H9 (cell line): ENCODE measurements around the gene TBCEL. TPM values are rescaled to one million over a fixed set of nuclear protein-coding genes. Genes with fewer than 3 reads are reported as not detected.

Experiments used
- DNase-seq: peaks from one replicate; pipeline ENCODE4 v3.0.0-alpha.2; 2017
- H2AFZ ChIP-seq: one replicate; pipeline ENCODE4 v1.6.1; 2013; ENCODE audit warnings: mild to moderate bottlenecking, low read length, control low read depth, moderate library complexity
- H2AK5ac ChIP-seq: 2 replicates; pipeline ENCODE4 v1.6.1; 2013; ENCODE audit warnings: low read length, control low read depth, mixed read lengths; ENCODE audit not compliant: insufficient read length
- H2BK120ac ChIP-seq: one replicate; pipeline ENCODE4 v1.6.1; 2013; ENCODE audit warnings: low read depth, mild to moderate bottlenecking, low read length, control low read depth, inconsistent platforms; ENCODE audit not compliant: poor library complexity, severe bottlenecking
- H2BK12ac ChIP-seq: 2 replicates; pipeline ENCODE4 v1.6.1; 2013; ENCODE audit warnings: low read length, control low read depth, mixed read lengths, low read depth; ENCODE audit not compliant: insufficient read length
- H2BK15ac ChIP-seq: 2 replicates; pipeline ENCODE4 v1.6.1; 2013; ENCODE audit warnings: low read depth, low read length, control low read depth
- H2BK20ac ChIP-seq: one replicate; pipeline ENCODE4 v1.6.1; 2013; ENCODE audit warnings: low read depth, mild to moderate bottlenecking, low read length, control low read depth, inconsistent platforms; ENCODE audit not compliant: poor library complexity, severe bottlenecking
- H2BK5ac ChIP-seq: 2 replicates; pipeline ENCODE4 v1.6.1; 2013; ENCODE audit warnings: low read length, control low read depth, mixed read lengths; ENCODE audit not compliant: insufficient read length
- H3K14ac ChIP-seq: 2 replicates; pipeline ENCODE4 v1.6.1; 2013; ENCODE audit warnings: low read length, control low read depth; ENCODE audit not compliant: insufficient read depth
- H3K18ac ChIP-seq: 2 replicates; pipeline ENCODE4 v1.6.1; 2013; ENCODE audit warnings: low read depth, mild to moderate bottlenecking, mixed read lengths, low read length, control low read depth; ENCODE audit not compliant: insufficient read length
- H3K23ac ChIP-seq: 2 replicates; pipeline ENCODE4 v1.6.1; 2013; ENCODE audit warnings: low read length, control low read depth, mixed read lengths, low read depth; ENCODE audit not compliant: insufficient read length
- H3K23me2 ChIP-seq: 2 replicates; pipeline ENCODE4 v1.6.1; 2013; ENCODE audit warnings: low read depth, mild to moderate bottlenecking, mixed read lengths, low read length, control low read depth; ENCODE audit not compliant: insufficient read length, poor library complexity, severe bottlenecking
- H3K27ac ChIP-seq: 2 replicates; pipeline ENCODE4 v1.5.1; 2013; ENCODE audit warnings: low read length, control low read depth, mixed read lengths, low read depth; ENCODE audit not compliant: insufficient read length
- H3K27me3 ChIP-seq: 2 replicates; pipeline ENCODE4 v1.6.1; 2013; ENCODE audit warnings: low read length, control low read depth, inconsistent platforms; ENCODE audit not compliant: insufficient read depth
- H3K4ac ChIP-seq: 2 replicates; pipeline ENCODE4 v1.6.1; 2013; ENCODE audit warnings: low read depth, mild to moderate bottlenecking, control low read depth, inconsistent platforms, low read length, moderate library complexity
- H3K4me1 ChIP-seq: 2 replicates; pipeline ENCODE4 v1.6.1; 2013; ENCODE audit warnings: low read length, control low read depth, inconsistent platforms; ENCODE audit not compliant: insufficient read depth
- H3K4me2 ChIP-seq: 2 replicates; pipeline ENCODE4 v1.6.1; 2013; ENCODE audit warnings: low read length, control low read depth, mixed read lengths; ENCODE audit not compliant: insufficient read length, insufficient read depth
- H3K56ac ChIP-seq: 2 replicates; pipeline ENCODE4 v1.6.1; 2013; ENCODE audit warnings: low read depth, mild to moderate bottlenecking, mixed read lengths, low read length, control low read depth; ENCODE audit not compliant: insufficient read length
- H3K79me1 ChIP-seq: 2 replicates; pipeline ENCODE4 v1.6.1; 2013; ENCODE audit warnings: low read depth, mild to moderate bottlenecking, moderate library complexity, low read length, control low read depth, inconsistent platforms; ENCODE audit not compliant: insufficient read depth, poor library complexity, severe bottlenecking
- H3K79me2 ChIP-seq: 2 replicates; pipeline ENCODE4 v1.6.1; 2013; ENCODE audit warnings: low read length, control low read depth, inconsistent platforms; ENCODE audit not compliant: insufficient read depth
- H3K9ac ChIP-seq: 2 replicates; pipeline ENCODE4 v1.6.1; 2013; ENCODE audit warnings: low read length, control low read depth, mixed read lengths; ENCODE audit not compliant: insufficient read length; ENCODE audit errors: extremely low read depth
- H3K9me3 ChIP-seq: one replicate; pipeline ENCODE4 v1.6.1; 2013; ENCODE audit warnings: low read depth, low read length, inconsistent platforms; ENCODE audit not compliant: control insufficient read depth
- H3T11ph ChIP-seq: one replicate; pipeline ENCODE4 v1.6.1; 2013; ENCODE audit warnings: mild to moderate bottlenecking, low read length, control low read depth, inconsistent platforms
- H4K20me1 ChIP-seq: one replicate; pipeline ENCODE4 v1.6.1; 2013; ENCODE audit not compliant: control insufficient read depth, insufficient read length, insufficient read depth
- H4K5ac ChIP-seq: 2 replicates; pipeline ENCODE4 v1.6.1; 2013; ENCODE audit warnings: low read depth, mild to moderate bottlenecking, mixed read lengths, low read length, control low read depth; ENCODE audit not compliant: insufficient read length
- H4K8ac ChIP-seq: replicated peaks from 2 replicates; pipeline ENCODE4 v1.6.1; 2013; ENCODE audit warnings: low read length, control low read depth, mixed read lengths, low read depth; ENCODE audit not compliant: insufficient read length
- H4K91ac ChIP-seq: 2 replicates; pipeline ENCODE4 v1.6.1; 2013; ENCODE audit warnings: low read depth, mild to moderate bottlenecking, moderate library complexity, mixed read lengths, low read length, control low read depth; ENCODE audit not compliant: insufficient read length
- H3K27ac Mint-ChIP-seq, 3 experiments: 2 replicates in 2 of 3; 3 replicates in 1 of 3; pipeline ENCODE4 v1.8.0; 2020 to 2021; ENCODE audit warnings: mixed read lengths in 3 of 3, mild to moderate bottlenecking in 1 of 3, moderate library complexity in 1 of 3
- H3K27me3 Mint-ChIP-seq: 2 replicates; pipeline ENCODE4 v1.8.0; 2021; ENCODE audit warnings: low read depth, mild to moderate bottlenecking, moderate library complexity, mixed read lengths
- H3K36me3 Mint-ChIP-seq, 3 experiments: 2 replicates in 2 of 3; 3 replicates in 1 of 3; pipeline ENCODE4 v1.8.0; 2020 to 2021; ENCODE audit warnings: low read depth in 3 of 3, mixed read lengths in 3 of 3; ENCODE audit not compliant: insufficient read depth in 1 of 3
- H3K4me1 Mint-ChIP-seq, 2 experiments: 2 replicates each; pipeline ENCODE4 v1.8.0; 2020; ENCODE audit warnings: mixed read lengths in 2 of 2
- H3K4me3 Mint-ChIP-seq, 2 experiments: 2 replicates in 1 of 2; 3 replicates in 1 of 2; pipeline ENCODE4 v1.8.0; 2020 to 2021; ENCODE audit warnings: mild to moderate bottlenecking in 2 of 2, mixed read lengths in 2 of 2, moderate library complexity in 1 of 2
- H3K9me3 Mint-ChIP-seq, 2 experiments: 2 replicates in 1 of 2; 3 replicates in 1 of 2; pipeline ENCODE4 v1.8.0; 2020; ENCODE audit warnings: mild to moderate bottlenecking in 2 of 2, mixed read lengths in 2 of 2, moderate library complexity in 1 of 2
- CTCF ChIP-seq: fragments of 200-600 bp; sonication (generic); conservative IDR thresholded peaks from 3 replicates; pipeline ENCODE4 v1.8.0; 2021; ENCODE audit warnings: antibody characterized with exemption, mild to moderate bottlenecking
- WGBS: extraction: QIAGEN DNeasy Blood & Tissue Kit; methylation state at CpG from one replicate; pipeline ENCODE4 v1.1.7; 2013; ENCODE audit warnings: missing lambda C conversion rate, low lambda C conversion rate, mixed read lengths; ENCODE audit not compliant: insufficient read length; ENCODE audit errors: extremely low coverage; 5-methylcytosine and 5-hydroxymethylcytosine counted together
- total RNA-seq: library from RNA; stranded (reverse); gene quantifications from 2 replicates; pipeline ENCODE4 v1.2.1, GENCODE V29; 2021

Gene TBCEL
- total RNA-seq, 1 experiment from 2014 or later = 17.3 TPM

- Histone ChIP-seq H3K4ac (no peak overlapping the region), H3K79me2 (no peaks in the 10 kb centered on the region), H3K23ac (no peak overlapping the region), H3K27me3 (no peaks in the 10 kb centered on the region; the same call in 1 of the 2 replicates), H4K8ac (no peak overlapping the region), H3K4me1 (peaks cover 12% of the 10 kb centered on the region), H3K4me2 (peak overlapping the region; percentile 78), H2AFZ (peak overlapping the region; percentile 45), H2BK20ac (no peak overlapping the region), H3K14ac (peak overlapping the region; percentile 55; the same call in 1 of the 2 replicates), H2AK5ac (no peak overlapping the region), H2BK15ac (no peak overlapping the region), H2BK5ac (no peak overlapping the region), H3K9me3 (no peaks in the 10 kb centered on the region), H3K9ac (no peak overlapping the region), H3T11ph (no peak overlapping the region), H4K91ac (no peak overlapping the region), H2BK12ac (no peak overlapping the region), H3K23me2 (peaks cover 3% of the 10 kb centered on the region), H4K5ac (no peak overlapping the region), H3K56ac (no peak overlapping the region), H4K20me1 (no peaks in the 10 kb centered on the region), H2BK120ac (no peak overlapping the region), H3K18ac (no peak overlapping the region), H3K27ac (no peak overlapping the region), H3K79me1 (no peaks in the 10 kb centered on the region)
- H3K9me3 Mint-ChIP-seq = no peaks in the 10 kb centered on the region; a peak in 1 of 5 replicates
- peak overlapping the region in 1 of 3 experiments; percentile 24; a peak in 1 of 7 replicates for H3K27ac Mint-ChIP-seq
- H3K36me3 Mint-ChIP-seq = peaks cover 0 to 2% (median 0%) of the 10 kb centered on the region in 3 experiments; a peak in 1 of 7 replicates
- peak; percentile 46; the same call in 2 of the 3 replicates for TF ChIP-seq CTCF
- peak; percentile 73 for DNase-seq
- peaks cover 37 to 40% of the 10 kb centered on the region in 2 experiments for H3K4me1 Mint-ChIP-seq
- H3K4me3 Mint-ChIP-seq = peak overlapping the region; percentile 47 to 74
- WGBS = no CpG with 5 or more reads among the region's 72 CpGs
- peaks cover 17% of the 10 kb centered on the region for H3K27me3 Mint-ChIP-seq
Observed at GRCh38 chr11:120985718-120986569, 38.0 kb upstream of the TBCEL start.
